ENCODE measurements around the gene UACA. TPM values are rescaled to one million over a fixed set of nuclear protein-coding genes. Genes with fewer than 3 reads are reported as not detected.

The UACA gene
- total and polyA plus RNA-seq, 2 experiments from 2014 or later, result 46.7 to 58.7 TPM

- no peak overlapping the region for H3K4me3 ChIP-seq
- H2AFZ ChIP-seq, result no peak overlapping the region
- WGBS (ENCODE audit: low lambda C conversion rate, missing lambda C conversion rate), result 70% methylated on average over 2 of the region's 2 CpGs
- no peaks in the 10 kb centered on the region for H3K9me3 ChIP-seq (ENCODE audit: low read depth)
- peak overlapping the region; percentile 25 for H3K27ac ChIP-seq
- peaks cover 31% of the 10 kb centered on the region for H3K79me2 ChIP-seq
- H3K9me2 ChIP-seq (replicated peaks; ENCODE audit: insufficient read depth), result no peaks in the 10 kb centered on the region
- TF ChIP-seq EZH2 (IDR thresholded peaks at IDR 0.05; ENCODE audit: borderline replicate concordance), result no peak
- no peak for TF ChIP-seq CTCF (IDR thresholded peaks at IDR 0.05; ENCODE audit: poor library complexity)
- no peak for TF ChIP-seq EZH2phosphoT487 (IDR thresholded peaks at IDR 0.05; ENCODE audit: low read depth, severe bottlenecking, unreplicated experiment)
- no peak overlapping the region for H3K4me2 ChIP-seq
- no peak for DNase-seq (ENCODE audit: low spot score)
- H3K36me3 ChIP-seq (replicated peaks; ENCODE audit: insufficient read depth, low read depth), result no peaks in the 10 kb centered on the region
- no peaks in the 10 kb centered on the region for H4K20me1 ChIP-seq (ENCODE audit: insufficient read depth, poor library complexity, severe bottlenecking)
- peaks cover 4% of the 10 kb centered on the region for H3K4me1 ChIP-seq (ENCODE audit: insufficient read depth)
- no peaks in the 10 kb centered on the region for H3K27me3 ChIP-seq
Measured at GRCh38 chr15:70690491-70691276, 72.7 kb downstream of the UACA start.

DNA sequence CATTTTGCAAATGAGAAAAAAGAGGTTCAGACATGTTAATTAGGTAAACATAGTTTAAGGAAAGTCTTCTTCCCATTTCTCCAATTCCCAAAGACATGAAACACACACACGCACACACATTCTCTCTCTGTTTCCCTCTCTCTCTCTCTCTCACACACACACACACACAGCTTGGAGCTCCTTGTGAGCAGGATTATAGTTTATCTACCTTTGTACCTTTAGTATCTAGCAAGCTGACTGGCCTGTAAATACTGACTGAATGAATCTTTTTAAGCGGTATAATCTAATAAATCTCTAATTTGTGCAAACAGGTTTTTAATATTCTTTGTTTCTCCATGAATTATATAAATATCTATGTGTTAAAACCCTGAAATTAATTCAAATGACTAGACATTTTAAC is 73.3 kb downstream of the UACA start:
- 81% methylated on average over 2 of the region's 2 CpGs for WGBS (ENCODE audit: low lambda C conversion rate, missing lambda C conversion rate)
- no peak overlapping the region for H3K4me2 ChIP-seq
- H3K4me3 ChIP-seq, result no peak overlapping the region
- TF ChIP-seq CTCF (IDR thresholded peaks at IDR 0.05; ENCODE audit: poor library complexity), result no peak
- no peak for TF ChIP-seq EZH2phosphoT487 (IDR thresholded peaks at IDR 0.05; ENCODE audit: low read depth, severe bottlenecking, unreplicated experiment)
- TF ChIP-seq EZH2 (IDR thresholded peaks at IDR 0.05; ENCODE audit: borderline replicate concordance), result no peak
- H3K9me3 ChIP-seq (ENCODE audit: low read depth), result no peaks in the 10 kb centered on the region
- H2AFZ ChIP-seq, result no peak overlapping the region
- H3K4me1 ChIP-seq (ENCODE audit: insufficient read depth), result peaks cover 4% of the 10 kb centered on the region
- no peaks in the 10 kb centered on the region for H3K36me3 ChIP-seq (replicated peaks; ENCODE audit: insufficient read depth, low read depth)
- peak overlapping the region; percentile 25 for H3K27ac ChIP-seq
- no peak for DNase-seq (ENCODE audit: low spot score)
- H3K9me2 ChIP-seq (replicated peaks; ENCODE audit: insufficient read depth), result no peaks in the 10 kb centered on the region
- H3K27me3 ChIP-seq, result no peaks in the 10 kb centered on the region
- peaks cover 27% of the 10 kb centered on the region for H3K79me2 ChIP-seq
- no peaks in the 10 kb centered on the region for H4K20me1 ChIP-seq (ENCODE audit: insufficient read depth, poor library complexity, severe bottlenecking)

DNA sequence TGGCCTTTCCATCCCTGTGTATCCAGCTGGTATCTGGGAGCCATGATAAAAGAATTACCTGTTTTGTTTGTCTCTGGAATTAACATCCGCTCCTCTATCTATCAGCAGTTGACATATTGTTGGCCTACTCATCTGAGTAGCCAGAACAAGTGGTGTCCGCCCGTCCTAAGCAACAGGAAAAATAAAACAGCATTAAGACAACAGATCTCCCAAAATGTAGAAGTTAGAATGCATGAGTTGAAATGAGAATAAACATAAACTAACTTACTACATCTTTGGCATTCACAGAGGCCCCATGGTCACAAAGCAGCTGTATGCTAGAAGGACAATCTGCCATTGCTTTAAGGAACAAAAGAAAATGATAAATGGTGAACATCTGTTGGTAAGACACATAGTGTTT is 75.9 kb downstream of the UACA start:
- no peak for DNase-seq (ENCODE audit: low spot score)
- H3K9me2 ChIP-seq (replicated peaks; ENCODE audit: insufficient read depth), result no peaks in the 10 kb centered on the region
- H3K36me3 ChIP-seq (replicated peaks; ENCODE audit: insufficient read depth, low read depth), result no peaks in the 10 kb centered on the region
- H3K4me1 ChIP-seq (ENCODE audit: insufficient read depth), result peaks cover 4% of the 10 kb centered on the region
- no peak overlapping the region for H3K27ac ChIP-seq
- TF ChIP-seq EZH2phosphoT487 (IDR thresholded peaks at IDR 0.05; ENCODE audit: low read depth, severe bottlenecking, unreplicated experiment) (no peak), EZH2 (IDR thresholded peaks at IDR 0.05; ENCODE audit: borderline replicate concordance) (no peak), CTCF (IDR thresholded peaks at IDR 0.05; ENCODE audit: poor library complexity) (no peak)
- no peaks in the 10 kb centered on the region for H3K9me3 ChIP-seq (ENCODE audit: low read depth)
- 87% methylated on average over 3 of the region's 3 CpGs for WGBS (ENCODE audit: low lambda C conversion rate, missing lambda C conversion rate)
- no peak overlapping the region for H2AFZ ChIP-seq
- H3K4me2 ChIP-seq, result no peak overlapping the region
- no peak overlapping the region for H3K4me3 ChIP-seq
- H4K20me1 ChIP-seq (ENCODE audit: insufficient read depth, poor library complexity, severe bottlenecking), result no peaks in the 10 kb centered on the region
- H3K79me2 ChIP-seq, result peaks cover 8% of the 10 kb centered on the region
- no peaks in the 10 kb centered on the region for H3K27me3 ChIP-seq

Data from hepatocyte (in vitro differentiated cells).